Anterior cingulate cortex (tissue), 58 donors: ENCODE measurements around the gene SFSWAP.
"Not testable (repeated sequence)": the region's sequence is repeated elsewhere in the genome, so short reads cannot be mapped to it uniquely, and the experiment has no call there.

Experiments
- DNase-seq, 58 donors: peaks; one replicate each; lab custom pipeline; 2025; lab: John Stamatoyannopoulos, UW

SFSWAP gene

GRCh38 chr12:131678389-131679181 is 32.3 kb upstream of the SFSWAP start:
- not testable (repeated sequence) for DNase-seq

GRCh38 chr12:131679186-131679585 is 31.7 kb upstream of the SFSWAP start:
- DNase-seq: not testable (repeated sequence)

- not testable (repeated sequence) for DNase-seq
These were observed 31.1 kb upstream of the SFSWAP start for GRCh38 chr12:131679816-131680215.

GRCh38 chr12:131680392-131681256 is 30.3 kb upstream of the SFSWAP start:
- not testable (repeated sequence) for DNase-seq

GRCh38 chr12:131681257-131681620 is 29.7 kb upstream of the SFSWAP start:
- DNase-seq: no peak

GRCh38 chr12:131681746-131682509 is 29.0 kb upstream of the SFSWAP start:
- peak in 3 of 58 donors; percentile 11 to 42 (median 32) for DNase-seq

GRCh38 chr12:131682510-131682895 is 28.4 kb upstream of the SFSWAP start:
- DNase-seq: no peak

GRCh38 chr12:131683266-131684014 is 27.4 kb upstream of the SFSWAP start:
- no peak for DNase-seq

- DNase-seq: no peak
These were observed 26.7 kb upstream of the SFSWAP start for GRCh38 chr12:131684015-131684725.

GRCh38 chr12:131687346-131688125 is 23.4 kb upstream of the SFSWAP start:
- no peak for DNase-seq

GRCh38 chr12:131688131-131688844 is 22.6 kb upstream of the SFSWAP start:
- no peak for DNase-seq

GRCh38 chr12:131688845-131689154 is 22.1 kb upstream of the SFSWAP start:
- no peak for DNase-seq

GRCh38 chr12:131690320-131690719 is 20.6 kb upstream of the SFSWAP start:
- DNase-seq: no peak

GRCh38 chr12:131692431-131692830 is 18.5 kb upstream of the SFSWAP start:
- DNase-seq: no peak

- no peak for DNase-seq
These were observed 17.7 kb upstream of the SFSWAP start for GRCh38 chr12:131693149-131693548.

- peak in 8 of 58 donors; percentile 7 to 44 (median 14) for DNase-seq
These were observed 16.6 kb upstream of the SFSWAP start for GRCh38 chr12:131694116-131694838.

GRCh38 chr12:131695968-131696367 is 14.9 kb upstream of the SFSWAP start:
- DNase-seq: no peak
